Measurements from ENCODE around the gene TSPAN19.

DNA sequence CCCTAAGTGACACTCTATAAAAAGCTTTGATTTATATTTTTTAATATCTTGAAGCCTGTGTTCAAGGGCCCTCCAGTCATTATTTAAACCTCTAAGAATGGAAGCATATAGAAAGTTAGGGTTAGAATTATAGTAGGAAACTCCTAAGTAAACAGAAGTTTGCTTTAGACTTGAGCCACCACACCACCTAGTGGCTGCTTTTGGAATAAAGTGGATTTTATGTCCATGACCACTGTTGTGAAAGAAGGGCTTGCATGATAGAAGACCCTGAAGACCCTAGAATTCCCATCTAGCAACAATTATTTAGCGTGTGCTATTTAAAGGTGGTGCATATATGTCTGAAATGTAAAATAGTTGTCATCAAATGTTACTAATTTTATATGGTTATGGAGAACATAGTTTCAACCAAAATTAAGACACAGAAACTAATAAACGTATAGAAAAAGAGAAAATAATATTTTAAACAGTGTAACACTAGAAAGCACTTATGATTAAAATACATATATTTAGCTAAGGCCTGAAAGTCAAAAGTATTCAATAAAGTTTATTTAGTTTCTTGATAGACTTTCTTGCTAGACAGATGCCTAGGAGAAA lies 21.4 kb upstream of the TSPAN19 start:
- no peak for TF ChIP-seq EZH2 (IDR thresholded peaks at IDR 0.05; ENCODE audit: insufficient read depth, poor library complexity, severe bottlenecking)
- no peak for TF ChIP-seq EZH2phosphoT487 (IDR thresholded peaks at IDR 0.05; ENCODE audit: insufficient read depth, low read depth)
